A549 (cell line): ENCODE data around the gene UIMC1.

Experiments
- ESRRA ChIP-seq: fragments of 150-350 bp; IDR thresholded peaks from 2 replicates; pipeline ENCODE4 v1.6.1; 2014; ENCODE audit warnings: mild to moderate bottlenecking, low read length, borderline replicate concordance
- FOSL2 ChIP-seq, 2 experiments: fragments of 450-650 bp in 1 of 2; fragments of >200 bp in 1 of 2; sonication (Bioruptor Twin) in 1 of 2; formaldehyde crosslinking; IDR thresholded peaks; 2 replicates each; pipeline versions ENCODE4 v1.5.0 to v1.6.1; 2016 to 2020; ENCODE audit warnings: mild to moderate bottlenecking in 1 of 2, moderate library complexity in 1 of 2
- MAZ ChIP-seq: fragments of 150-350 bp; IDR thresholded peaks from 2 replicates; pipeline ENCODE4 v1.6.1; 2014; ENCODE audit warnings: antibody characterized with exemption, low read depth, low read length, borderline replicate concordance
- MYC ChIP-seq: IDR thresholded peaks from 2 replicates; pipeline ENCODE4 v1.6.1; 2012; ENCODE audit warnings: mild to moderate bottlenecking, inconsistent platforms, low read length, improper control_type of control experiment, borderline replicate concordance
- RAD21 ChIP-seq, 2 experiments: fragments of >200 bp in 1 of 2; sonication (Bioruptor Twin) in 1 of 2; formaldehyde crosslinking in 1 of 2; IDR thresholded peaks in 1 of 2; conservative IDR thresholded peaks in 1 of 2; 2 replicates in 1 of 2; 3 replicates in 1 of 2; pipeline ENCODE4 v1.6.1; 2012 to 2018; ENCODE audit warnings: inconsistent platforms in 1 of 2
- TF ChIP-seq, protein P1 (sequence below): fragments of >200 bp; sonication (Bioruptor Twin); formaldehyde crosslinking; IDR thresholded peaks from 3 replicates; pipeline ENCODE4 v1.5.1; 2016
- TF ChIP-seq, protein P2 (sequence below): fragments of >200 bp; sonication (Bioruptor Twin); formaldehyde crosslinking; IDR thresholded peaks from 3 replicates; pipeline ENCODE4 v1.6.1; 2016

DNA sequence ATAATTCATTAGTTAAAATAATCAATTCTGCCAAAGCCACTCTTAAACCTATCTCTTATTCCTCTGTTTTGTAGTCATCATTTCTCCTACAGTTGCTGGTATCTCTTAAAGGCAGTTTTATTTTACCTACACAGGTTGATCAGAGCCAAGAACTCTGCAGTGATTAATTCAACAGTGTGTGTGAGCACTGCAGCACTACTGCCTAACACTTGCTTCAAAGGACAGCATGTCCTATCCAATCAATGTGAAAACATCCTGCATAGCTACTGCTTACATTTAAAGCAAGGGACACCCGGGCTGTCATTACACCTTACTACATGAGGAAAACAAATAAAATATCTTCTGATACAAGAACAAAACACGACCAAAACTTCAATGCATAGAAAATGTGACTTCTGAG, 62.3 kb downstream of the UIMC1 start:
- TF ChIP-seq FOSL2 (IDR thresholded peaks at IDR 0.05) (no peak), FOSL2 (CRISPR knock-in tag; IDR thresholded peaks at IDR 0.05) (no peak), MAZ (no peak), RAD21 (conservative IDR thresholded peaks at IDR 0.05 in 1 of 2, IDR thresholded peaks at IDR 0.05 in 1 of 2) (no peak), ESRRA (no peak), MYC (no peak)
- TF ChIP-seq, protein P1, sequence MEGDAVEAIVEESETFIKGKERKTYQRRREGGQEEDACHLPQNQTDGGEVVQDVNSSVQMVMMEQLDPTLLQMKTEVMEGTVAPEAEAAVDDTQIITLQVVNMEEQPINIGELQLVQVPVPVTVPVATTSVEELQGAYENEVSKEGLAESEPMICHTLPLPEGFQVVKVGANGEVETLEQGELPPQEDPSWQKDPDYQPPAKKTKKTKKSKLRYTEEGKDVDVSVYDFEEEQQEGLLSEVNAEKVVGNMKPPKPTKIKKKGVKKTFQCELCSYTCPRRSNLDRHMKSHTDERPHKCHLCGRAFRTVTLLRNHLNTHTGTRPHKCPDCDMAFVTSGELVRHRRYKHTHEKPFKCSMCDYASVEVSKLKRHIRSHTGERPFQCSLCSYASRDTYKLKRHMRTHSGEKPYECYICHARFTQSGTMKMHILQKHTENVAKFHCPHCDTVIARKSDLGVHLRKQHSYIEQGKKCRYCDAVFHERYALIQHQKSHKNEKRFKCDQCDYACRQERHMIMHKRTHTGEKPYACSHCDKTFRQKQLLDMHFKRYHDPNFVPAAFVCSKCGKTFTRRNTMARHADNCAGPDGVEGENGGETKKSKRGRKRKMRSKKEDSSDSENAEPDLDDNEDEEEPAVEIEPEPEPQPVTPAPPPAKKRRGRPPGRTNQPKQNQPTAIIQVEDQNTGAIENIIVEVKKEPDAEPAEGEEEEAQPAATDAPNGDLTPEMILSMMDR: no peak
- TF ChIP-seq, protein P2, sequence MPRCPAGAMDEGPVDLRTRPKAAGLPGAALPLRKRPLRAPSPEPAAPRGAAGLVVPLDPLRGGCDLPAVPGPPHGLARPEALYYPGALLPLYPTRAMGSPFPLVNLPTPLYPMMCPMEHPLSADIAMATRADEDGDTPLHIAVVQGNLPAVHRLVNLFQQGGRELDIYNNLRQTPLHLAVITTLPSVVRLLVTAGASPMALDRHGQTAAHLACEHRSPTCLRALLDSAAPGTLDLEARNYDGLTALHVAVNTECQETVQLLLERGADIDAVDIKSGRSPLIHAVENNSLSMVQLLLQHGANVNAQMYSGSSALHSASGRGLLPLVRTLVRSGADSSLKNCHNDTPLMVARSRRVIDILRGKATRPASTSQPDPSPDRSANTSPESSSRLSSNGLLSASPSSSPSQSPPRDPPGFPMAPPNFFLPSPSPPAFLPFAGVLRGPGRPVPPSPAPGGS: no peak
